ENCODE measurements around the gene AGMO. TPM values are rescaled to one million over a fixed set of nuclear protein-coding genes. Genes with fewer than 3 reads are reported as not detected.

Gene AGMO
- total and polyA plus RNA-seq, 2 donors from 2014 or later: 1.4 to 4.5 TPM

DNA sequence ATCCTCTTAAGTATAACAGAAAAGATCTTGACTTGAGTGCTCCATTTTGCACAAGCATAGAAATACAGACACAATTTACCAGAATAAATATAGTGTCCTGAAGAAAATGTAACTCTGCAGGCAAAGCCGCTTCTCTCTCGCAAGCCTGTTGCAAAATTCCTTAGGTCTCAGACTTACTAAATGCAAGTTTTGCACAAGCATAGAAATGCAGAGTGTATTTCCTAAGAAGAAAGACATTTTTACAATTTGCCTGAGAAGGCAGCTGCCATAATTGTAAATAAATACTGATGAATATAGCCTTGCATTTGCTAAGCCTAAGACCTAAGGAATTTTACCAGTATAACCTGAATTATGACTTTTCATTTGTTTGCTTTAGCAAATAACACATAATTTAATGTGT, 67.1 kb downstream of the AGMO start:
- no peak overlapping the region for H3K27ac ChIP-seq (ENCODE audit: low read depth in 2 of 2, low read length in 2 of 2)
- no peak overlapping the region for H3K4me3 ChIP-seq (ENCODE audit: low read length in 3 of 3)
- no peak for DNase-seq
- intact Hi-C loops (cut with DNase I): no loop called here
- H3K27me3 ChIP-seq (ENCODE audit: control insufficient read depth, insufficient read depth, low read length): no peaks in the 10 kb centered on the region
- no peaks in the 10 kb centered on the region for H3K4me1 ChIP-seq (ENCODE audit: control insufficient read depth in 2 of 3, insufficient read depth in 2 of 3, low read depth in 1 of 3, low read length in 3 of 3)
- H3K36me3 ChIP-seq (ENCODE audit: control insufficient read depth in 2 of 3, insufficient read depth in 3 of 3, low read length in 3 of 3): no peaks in the 10 kb centered on the region
- H3K9me3 ChIP-seq (ENCODE audit: control insufficient read depth in 2 of 3, insufficient read depth in 1 of 3, low read length in 3 of 3): no peaks in the 10 kb centered on the region
- no peak overlapping the region for H3K9ac ChIP-seq (ENCODE audit: low read length in 3 of 3)
- TF ChIP-seq, protein P1, sequence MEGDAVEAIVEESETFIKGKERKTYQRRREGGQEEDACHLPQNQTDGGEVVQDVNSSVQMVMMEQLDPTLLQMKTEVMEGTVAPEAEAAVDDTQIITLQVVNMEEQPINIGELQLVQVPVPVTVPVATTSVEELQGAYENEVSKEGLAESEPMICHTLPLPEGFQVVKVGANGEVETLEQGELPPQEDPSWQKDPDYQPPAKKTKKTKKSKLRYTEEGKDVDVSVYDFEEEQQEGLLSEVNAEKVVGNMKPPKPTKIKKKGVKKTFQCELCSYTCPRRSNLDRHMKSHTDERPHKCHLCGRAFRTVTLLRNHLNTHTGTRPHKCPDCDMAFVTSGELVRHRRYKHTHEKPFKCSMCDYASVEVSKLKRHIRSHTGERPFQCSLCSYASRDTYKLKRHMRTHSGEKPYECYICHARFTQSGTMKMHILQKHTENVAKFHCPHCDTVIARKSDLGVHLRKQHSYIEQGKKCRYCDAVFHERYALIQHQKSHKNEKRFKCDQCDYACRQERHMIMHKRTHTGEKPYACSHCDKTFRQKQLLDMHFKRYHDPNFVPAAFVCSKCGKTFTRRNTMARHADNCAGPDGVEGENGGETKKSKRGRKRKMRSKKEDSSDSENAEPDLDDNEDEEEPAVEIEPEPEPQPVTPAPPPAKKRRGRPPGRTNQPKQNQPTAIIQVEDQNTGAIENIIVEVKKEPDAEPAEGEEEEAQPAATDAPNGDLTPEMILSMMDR (IDR thresholded peaks at IDR 0.05; ENCODE audit: borderline replicate concordance, extremely low read depth, insufficient read depth): no peak
- no peak for FAIRE-seq

DNA sequence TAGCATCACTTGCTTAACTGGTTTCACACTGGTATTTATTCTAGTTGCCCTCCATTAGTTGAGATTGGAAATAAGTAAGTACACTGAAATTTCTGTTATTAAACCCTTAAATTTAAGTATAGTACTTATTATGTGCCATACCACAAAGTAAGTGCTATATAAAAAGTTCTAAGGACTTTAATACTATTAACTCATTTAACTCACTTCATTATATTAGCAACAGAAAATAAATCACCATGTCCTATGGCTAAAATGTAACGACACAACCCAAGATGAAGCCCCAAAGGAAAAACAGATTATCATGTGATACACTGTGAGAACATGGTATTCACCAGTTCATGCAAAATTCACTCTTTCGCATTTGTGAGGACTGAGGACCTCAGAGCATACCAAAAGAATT, 70.5 kb downstream of the AGMO start:
- TF ChIP-seq, protein P1 (IDR thresholded peaks at IDR 0.05; ENCODE audit: borderline replicate concordance, extremely low read depth, insufficient read depth): no peak
- no peaks in the 10 kb centered on the region for H3K4me1 ChIP-seq (ENCODE audit: control insufficient read depth in 2 of 3, insufficient read depth in 2 of 3, low read depth in 1 of 3, low read length in 3 of 3)
- H3K27ac ChIP-seq (ENCODE audit: low read depth in 2 of 2, low read length in 2 of 2): no peak overlapping the region
- H3K4me3 ChIP-seq (ENCODE audit: low read length in 3 of 3): no peak overlapping the region
- no peaks in the 10 kb centered on the region for H3K27me3 ChIP-seq (ENCODE audit: control insufficient read depth, insufficient read depth, low read length)
- intact Hi-C loops (cut with DNase I): no loop called here
- H3K9ac ChIP-seq (ENCODE audit: low read length in 3 of 3): no peak overlapping the region
- no peak for FAIRE-seq
- no peak for DNase-seq
- no peaks in the 10 kb centered on the region for H3K36me3 ChIP-seq (ENCODE audit: control insufficient read depth in 2 of 3, insufficient read depth in 3 of 3, low read length in 3 of 3)
- no peaks in the 10 kb centered on the region for H3K9me3 ChIP-seq (ENCODE audit: control insufficient read depth in 2 of 3, insufficient read depth in 1 of 3, low read length in 3 of 3)

DNA sequence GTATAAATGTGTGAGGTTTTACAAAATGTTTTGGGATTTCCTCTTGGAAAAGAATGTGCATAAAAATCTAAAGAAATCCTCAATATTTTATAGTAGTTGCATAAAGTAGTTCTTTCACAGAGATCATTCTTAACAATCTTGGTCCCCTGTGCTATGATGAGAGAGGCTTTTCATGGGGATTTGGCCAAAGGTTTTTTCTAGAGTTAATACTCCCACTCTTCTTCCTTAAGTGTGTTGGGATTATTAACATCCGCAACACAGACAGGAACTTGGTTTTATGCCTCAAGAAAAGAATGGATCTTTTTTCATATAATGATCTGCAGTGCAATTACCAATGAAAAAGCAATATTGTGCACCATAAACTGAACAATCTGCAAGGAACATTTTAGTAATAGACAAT, 71.5 kb downstream of the AGMO start:
- DNase-seq (no peak), FAIRE-seq (no peak)
- H3K27ac ChIP-seq (ENCODE audit: low read depth in 2 of 2, low read length in 2 of 2): no peak overlapping the region
- TF ChIP-seq, protein P1 (IDR thresholded peaks at IDR 0.05; ENCODE audit: borderline replicate concordance, extremely low read depth, insufficient read depth): no peak
- no peaks in the 10 kb centered on the region for H3K36me3 ChIP-seq (ENCODE audit: control insufficient read depth in 2 of 3, insufficient read depth in 3 of 3, low read length in 3 of 3)
- no peak overlapping the region for H3K4me3 ChIP-seq (ENCODE audit: low read length in 3 of 3)
- H3K27me3 ChIP-seq (ENCODE audit: control insufficient read depth, insufficient read depth, low read length): no peaks in the 10 kb centered on the region
- H3K9ac ChIP-seq (ENCODE audit: low read length in 3 of 3): no peak overlapping the region
- intact Hi-C loops (cut with DNase I): no loop called here
- H3K9me3 ChIP-seq (ENCODE audit: control insufficient read depth in 2 of 3, insufficient read depth in 1 of 3, low read length in 3 of 3): no peaks in the 10 kb centered on the region
- no peaks in the 10 kb centered on the region for H3K4me1 ChIP-seq (ENCODE audit: control insufficient read depth in 2 of 3, insufficient read depth in 2 of 3, low read depth in 1 of 3, low read length in 3 of 3)

DNA sequence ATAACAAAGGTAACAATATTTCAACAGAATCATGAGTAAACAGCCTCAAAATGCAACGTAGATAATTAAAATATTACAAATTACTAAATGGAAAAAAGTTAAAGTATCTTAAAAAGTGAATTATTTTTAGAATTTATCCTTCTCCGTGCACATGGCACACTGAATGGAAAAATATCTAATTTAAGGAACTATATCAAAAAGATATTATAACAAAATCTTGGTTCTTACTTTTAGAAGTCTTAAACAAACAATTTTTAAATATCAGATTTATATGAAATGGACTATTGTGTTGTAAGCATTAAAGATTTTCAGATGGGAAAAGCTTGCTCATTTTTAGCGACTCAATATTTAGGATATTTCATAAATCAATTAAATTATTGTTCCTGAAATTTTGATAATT, 72.0 kb downstream of the AGMO start:
- FAIRE-seq (no peak), DNase-seq (no peak)
- TF ChIP-seq, protein P1 (IDR thresholded peaks at IDR 0.05; ENCODE audit: borderline replicate concordance, extremely low read depth, insufficient read depth): no peak
- Histone ChIP-seq H3K27ac (ENCODE audit: low read depth in 2 of 2, low read length in 2 of 2) (no peak overlapping the region), H3K36me3 (ENCODE audit: control insufficient read depth in 2 of 3, insufficient read depth in 3 of 3, low read length in 3 of 3) (no peaks in the 10 kb centered on the region), H3K27me3 (ENCODE audit: control insufficient read depth, insufficient read depth, low read length) (no peaks in the 10 kb centered on the region), H3K4me1 (ENCODE audit: control insufficient read depth in 2 of 3, insufficient read depth in 2 of 3, low read depth in 1 of 3, low read length in 3 of 3) (no peaks in the 10 kb centered on the region), H3K9ac (ENCODE audit: low read length in 3 of 3) (no peak overlapping the region), H3K4me3 (ENCODE audit: low read length in 3 of 3) (no peak overlapping the region), H3K9me3 (ENCODE audit: control insufficient read depth in 2 of 3, insufficient read depth in 1 of 3, low read length in 3 of 3) (no peaks in the 10 kb centered on the region)
- intact Hi-C loops (cut with DNase I): no loop called here

Measured in kidney (tissue), 14 donors.